Neural cell (in vitro differentiated cells): ENCODE results near the gene CNNM3. TPM values are rescaled to one million over a fixed set of nuclear protein-coding genes. Genes with fewer than 3 reads are reported as not detected.

Experiments used
- H2AFZ ChIP-seq: fragments of 200-600, 300-800 bp; sonication (generic), shearing (Covaris generic); 2 replicates; pipeline ENCODE4 v1.6.0; 2014; ENCODE audit warnings: low read depth, mild to moderate bottlenecking, antibody characterized with exemption, low read length, moderate library complexity
- H3F3A ChIP-seq: fragments of 200-600 bp; shearing (Covaris generic); 2 replicates; pipeline ENCODE4 v1.6.1; 2016; ENCODE audit warnings: mild to moderate bottlenecking, moderate library complexity, mixed read lengths, antibody characterized with exemption, low read length; ENCODE audit not compliant: insufficient read depth, poor library complexity, severe bottlenecking
- H3K27ac ChIP-seq: fragments of 200-600, 300-800 bp; sonication (generic), shearing (Covaris generic); 2 replicates; pipeline ENCODE4 v1.5.1; 2014; ENCODE audit warnings: mild to moderate bottlenecking, low read length, moderate library complexity
- H3K27me3 ChIP-seq: fragments of 300-800, 200-600 bp; sonication (generic), shearing (Covaris generic); 2 replicates; pipeline ENCODE4 v1.6.0; 2014; ENCODE audit warnings: mild to moderate bottlenecking, low read depth, low read length, moderate library complexity; ENCODE audit not compliant: insufficient read depth
- H3K36me3 ChIP-seq: fragments of 300-800, 200-600 bp; sonication (generic), shearing (Covaris generic); 2 replicates; pipeline ENCODE4 v1.5.1; 2014; ENCODE audit warnings: mild to moderate bottlenecking, antibody characterized with exemption, low read length, moderate library complexity; ENCODE audit not compliant: insufficient read depth
- H3K4me2 ChIP-seq: fragments of 300-800, 200-600 bp; sonication (generic), shearing (Covaris generic); 2 replicates; pipeline ENCODE4 v1.6.0; 2014; ENCODE audit warnings: mild to moderate bottlenecking, low read length
- H3K4me3 ChIP-seq: fragments of 300-800, 200-600 bp; sonication (generic), shearing (Covaris generic); 2 replicates; pipeline ENCODE4 v1.5.1; 2014; ENCODE audit warnings: mild to moderate bottlenecking, low read length, moderate library complexity
- H3K79me2 ChIP-seq: fragments of 200-600 bp; shearing (Covaris generic); replicated peaks from 2 replicates; pipeline ENCODE4 v1.6.0; 2014; ENCODE audit warnings: mild to moderate bottlenecking, low read length, moderate library complexity; ENCODE audit not compliant: insufficient read depth
- H3K9ac ChIP-seq: fragments of 300-800, 200-600 bp; sonication (generic), shearing (Covaris generic); 2 replicates; pipeline ENCODE4 v1.6.1; 2016; ENCODE audit warnings: mild to moderate bottlenecking, low read length, mixed read lengths
- H3K9me2 ChIP-seq: fragments of 200-600 bp; shearing (Covaris generic); 2 replicates; pipeline ENCODE4 v1.6.1; 2016; ENCODE audit warnings: mild to moderate bottlenecking, low read length, mixed read lengths; ENCODE audit not compliant: insufficient read depth
- H3K9me3 ChIP-seq: fragments of 200-600, 300-800 bp; sonication (generic), shearing (Covaris generic); 2 replicates; pipeline ENCODE4 v1.6.1; 2016; ENCODE audit warnings: mild to moderate bottlenecking, mixed run types, low read length, moderate library complexity, mixed read lengths
- H4K20me1 ChIP-seq: fragments of 200-600 bp; shearing (Covaris generic); 2 replicates; pipeline ENCODE4 v1.6.1; 2016; ENCODE audit warnings: mild to moderate bottlenecking, mixed run types; ENCODE audit not compliant: insufficient read depth
- EP300 ChIP-seq: fragments of 450-650 bp; conservative IDR thresholded peaks from 2 replicates; pipeline ENCODE4 v1.6.1; 2014; ENCODE audit warnings: antibody characterized with exemption, mild to moderate bottlenecking, moderate library complexity; ENCODE audit not compliant: poor library complexity, severe bottlenecking
- EZH2 ChIP-seq: fragments of 200-600, 300-800 bp; shearing (Covaris generic), sonication (generic); IDR thresholded peaks from 2 replicates; pipeline ENCODE4 v1.6.1; 2014; ENCODE audit warnings: antibody characterized with exemption, low read length, borderline replicate concordance, mild to moderate bottlenecking; ENCODE audit not compliant: insufficient read depth, poor library complexity, severe bottlenecking
- MXI1 ChIP-seq: fragments of 450-650 bp; conservative IDR thresholded peaks from 2 replicates; pipeline ENCODE4 v1.6.1; 2014; ENCODE audit warnings: antibody characterized with exemption, mild to moderate bottlenecking; ENCODE audit not compliant: poor library complexity, severe bottlenecking
- POLR2AphosphoS5 ChIP-seq: IDR thresholded peaks from 2 replicates; pipeline ENCODE4 v1.6.1; 2012
- RAD21 ChIP-seq: fragments of 450-650 bp; conservative IDR thresholded peaks from 2 replicates; pipeline ENCODE4 v1.6.1; 2014; ENCODE audit warnings: antibody characterized with exemption, mild to moderate bottlenecking, moderate library complexity
- REST ChIP-seq: IDR thresholded peaks from 2 replicates; pipeline ENCODE4 v1.6.1; 2012; ENCODE audit warnings: borderline replicate concordance
- SMC3 ChIP-seq: fragments of 450-650 bp; conservative IDR thresholded peaks from 2 replicates; pipeline ENCODE4 v1.6.1; 2014; ENCODE audit warnings: antibody characterized with exemption, mild to moderate bottlenecking, moderate library complexity; ENCODE audit not compliant: poor library complexity
- TAF1 ChIP-seq: IDR thresholded peaks from 2 replicates; pipeline ENCODE4 v1.6.1; 2012; ENCODE audit warnings: low read depth
- polyA plus RNA-seq: library from polyadenylated mRNA; depleted of rRNA; stranded (reverse); fragments of >200 nt; gene quantifications from 2 replicates; pipeline ENCODE4 v1.2.3, GENCODE V29; 2014
- TF ChIP-seq, protein P1 (sequence below): fragments of 450-650 bp; IDR thresholded peaks from 2 replicates; pipeline ENCODE4 v1.5.1; 2014; ENCODE audit warnings: antibody characterized with exemption, mild to moderate bottlenecking, moderate library complexity; ENCODE audit not compliant: poor library complexity, severe bottlenecking

Gene CNNM3
- polyA plus RNA-seq, 1 donor from 2014 or later, result 9.6 TPM

GRCh38 chr2:96800061-96801004, 15.7 kb upstream of the CNNM3 start:
- Histone ChIP-seq H3K36me3 (no peaks in the 10 kb centered on the region), H3K27me3 (no peaks in the 10 kb centered on the region), H4K20me1 (no peaks in the 10 kb centered on the region), H3K9me3 (no peaks in the 10 kb centered on the region), H3K79me2 (no peaks in the 10 kb centered on the region), H3K4me3 (no peak overlapping the region), H3K9ac (no peak overlapping the region), H3K27ac (no peak overlapping the region), H3K9me2 (no peaks in the 10 kb centered on the region), H3K4me2 (no peak overlapping the region), H2AFZ (no peak overlapping the region), H3F3A (no peaks in the 10 kb centered on the region)
- TF ChIP-seq POLR2AphosphoS5 (no peak), REST (no peak), MXI1 (no peak), SMC3 (no peak), EZH2 (no peak), TAF1 (no peak), EP300 (no peak), RAD21 (no peak)
- TF ChIP-seq, protein P1, sequence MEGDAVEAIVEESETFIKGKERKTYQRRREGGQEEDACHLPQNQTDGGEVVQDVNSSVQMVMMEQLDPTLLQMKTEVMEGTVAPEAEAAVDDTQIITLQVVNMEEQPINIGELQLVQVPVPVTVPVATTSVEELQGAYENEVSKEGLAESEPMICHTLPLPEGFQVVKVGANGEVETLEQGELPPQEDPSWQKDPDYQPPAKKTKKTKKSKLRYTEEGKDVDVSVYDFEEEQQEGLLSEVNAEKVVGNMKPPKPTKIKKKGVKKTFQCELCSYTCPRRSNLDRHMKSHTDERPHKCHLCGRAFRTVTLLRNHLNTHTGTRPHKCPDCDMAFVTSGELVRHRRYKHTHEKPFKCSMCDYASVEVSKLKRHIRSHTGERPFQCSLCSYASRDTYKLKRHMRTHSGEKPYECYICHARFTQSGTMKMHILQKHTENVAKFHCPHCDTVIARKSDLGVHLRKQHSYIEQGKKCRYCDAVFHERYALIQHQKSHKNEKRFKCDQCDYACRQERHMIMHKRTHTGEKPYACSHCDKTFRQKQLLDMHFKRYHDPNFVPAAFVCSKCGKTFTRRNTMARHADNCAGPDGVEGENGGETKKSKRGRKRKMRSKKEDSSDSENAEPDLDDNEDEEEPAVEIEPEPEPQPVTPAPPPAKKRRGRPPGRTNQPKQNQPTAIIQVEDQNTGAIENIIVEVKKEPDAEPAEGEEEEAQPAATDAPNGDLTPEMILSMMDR, result no peak

- Histone ChIP-seq H2AFZ (no peak overlapping the region), H4K20me1 (no peaks in the 10 kb centered on the region), H3K27ac (no peak overlapping the region), H3F3A (no peaks in the 10 kb centered on the region), H3K36me3 (no peaks in the 10 kb centered on the region), H3K79me2 (no peaks in the 10 kb centered on the region), H3K4me2 (no peak overlapping the region), H3K9ac (no peak overlapping the region), H3K9me2 (no peaks in the 10 kb centered on the region), H3K4me3 (no peak overlapping the region), H3K9me3 (no peaks in the 10 kb centered on the region), H3K27me3 (no peaks in the 10 kb centered on the region)
- TF ChIP-seq EP300, result no peak
- no peak for TF ChIP-seq POLR2AphosphoS5
- TF ChIP-seq, protein P1, result peak; percentile 88
- peak; percentile 90 for TF ChIP-seq SMC3
- TF ChIP-seq TAF1, result no peak
- TF ChIP-seq RAD21, result peak; percentile 82
- no peak for TF ChIP-seq EZH2
- TF ChIP-seq MXI1, result peak; percentile 32
- no peak for TF ChIP-seq REST
Observed at GRCh38 chr2:96801005-96801785, 14.9 kb upstream of the CNNM3 start.
